Fibroblast of skin of right biceps (primary cell): ENCODE results near the gene TADA3.

Experiments used
- DNase-seq: peaks from one replicate; pipeline ENCODE4 v3.0.0-alpha.2; 2013

TADA3 gene

GRCh38 chr3:9809615-9810432 is 17.6 kb upstream of the TADA3 start, which contains the start of gene TTLL3:
Gene TTLL3, plus strand, starts transcription at chr3:9810262. Its CDS starts 400 bp downstream, at chr3:9810662.
- peak; percentile 65 for DNase-seq

GRCh38 chr3:9809239-9809614 is 17.0 kb upstream of the TADA3 start:
- DNase-seq = no peak

GRCh38 chr3:9808345-9809037 is 16.2 kb upstream of the TADA3 start:
- peak; percentile 34 for DNase-seq

- no peak for DNase-seq
Measured at GRCh38 chr3:9807981-9808344, 15.7 kb upstream of the TADA3 start.

- no peak for DNase-seq
Measured at GRCh38 chr3:9806688-9807589, 14.7 kb upstream of the TADA3 start.

GRCh38 chr3:9806137-9806536 is 13.9 kb upstream of the TADA3 start:
- DNase-seq = no peak

GRCh38 chr3:9804996-9805395 is 12.7 kb upstream of the TADA3 start:
- DNase-seq = no peak

- no peak for DNase-seq
Measured at GRCh38 chr3:9803494-9803893, 11.2 kb upstream of the TADA3 start.

- no peak for DNase-seq
Measured at GRCh38 chr3:9800529-9800928, 8.3 kb upstream of the TADA3 start.

- DNase-seq = no peak
Measured at GRCh38 chr3:9797196-9797945, 5.1 kb upstream of the TADA3 start.

GRCh38 chr3:9795207-9795606 is 2.9 kb upstream of the TADA3 start:
- no peak for DNase-seq

- DNase-seq = no peak
Measured at GRCh38 chr3:9794400-9794799, 2.1 kb upstream of the TADA3 start.

- DNase-seq = peak; percentile 33
Measured at GRCh38 chr3:9793161-9793781, 998 bp upstream of the TADA3 start.

GRCh38 chr3:9791790-9792404 is 376 bp downstream of the TADA3 start:
- no peak for DNase-seq

GRCh38 chr3:9791127-9791526 is 1.1 kb downstream of the TADA3 start:
- no peak for DNase-seq

- no peak for DNase-seq
Measured at GRCh38 chr3:9787714-9788113, 4.6 kb downstream of the TADA3 start.

GRCh38 chr3:9786825-9787669 is 5.2 kb downstream of the TADA3 start:
- DNase-seq = no peak

- DNase-seq = no peak
Measured at GRCh38 chr3:9786209-9786739, 6.0 kb downstream of the TADA3 start.

- no peak for DNase-seq
Measured at GRCh38 chr3:9785602-9786001, 6.7 kb downstream of the TADA3 start.

GRCh38 chr3:9784965-9785364 is 7.3 kb downstream of the TADA3 start:
- peak; percentile 43 for DNase-seq
